Activated T-cell treated with anti-CD3 and anti-CD28 coated beads, Interleukin-2, amount 50 U/mL, for 48 hours (primary cell): ENCODE results near the gene SPECC1L.
A peak's percentile ranks its signal among the peaks of the same experiment; 100 is the strongest.

Experiments
- DNase-seq, 2 experiments: peaks; one replicate each; pipeline ENCODE4 v3.0.0-alpha.2; 2020

Gene SPECC1L

DNA sequence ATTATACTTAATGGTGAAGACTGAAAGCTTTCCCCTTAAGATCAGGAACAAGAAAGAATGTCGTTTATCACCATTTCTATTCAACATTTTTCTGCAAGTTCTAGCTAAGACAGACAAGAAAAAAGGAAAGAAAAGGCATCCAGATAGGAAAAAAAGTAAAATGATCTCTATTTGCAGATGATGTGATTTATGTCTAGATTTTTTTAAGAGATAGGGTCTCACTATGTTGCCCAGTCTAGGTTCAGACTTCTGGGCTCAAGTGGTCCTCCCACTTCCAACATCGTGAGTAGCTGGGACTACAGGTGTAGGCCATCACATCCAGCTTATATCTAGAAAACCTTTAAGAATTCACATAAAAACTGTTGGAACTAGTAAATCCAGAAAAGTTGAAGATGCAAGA is 105.4 kb downstream of the SPECC1L start:
- no peak for DNase-seq

DNA sequence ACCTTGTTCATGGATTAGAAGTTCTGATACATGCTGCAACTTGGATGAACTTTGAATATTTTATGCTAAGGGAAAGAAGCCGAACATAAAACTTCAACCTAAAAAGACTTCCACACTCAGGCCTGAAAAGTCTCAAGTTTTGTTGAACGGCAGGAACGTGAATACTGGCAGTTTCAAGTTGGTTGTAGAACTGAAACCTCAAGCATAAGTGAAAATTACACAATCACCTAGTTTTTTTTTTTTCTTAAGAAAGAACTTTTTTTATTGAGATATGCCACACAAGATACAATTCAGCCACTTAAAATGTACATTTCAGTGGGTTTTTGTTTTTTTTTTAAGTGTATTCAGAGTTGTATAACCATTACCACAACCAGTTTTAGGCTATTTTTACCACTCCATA is 106.0 kb downstream of the SPECC1L start:
- no peak for DNase-seq

DNA sequence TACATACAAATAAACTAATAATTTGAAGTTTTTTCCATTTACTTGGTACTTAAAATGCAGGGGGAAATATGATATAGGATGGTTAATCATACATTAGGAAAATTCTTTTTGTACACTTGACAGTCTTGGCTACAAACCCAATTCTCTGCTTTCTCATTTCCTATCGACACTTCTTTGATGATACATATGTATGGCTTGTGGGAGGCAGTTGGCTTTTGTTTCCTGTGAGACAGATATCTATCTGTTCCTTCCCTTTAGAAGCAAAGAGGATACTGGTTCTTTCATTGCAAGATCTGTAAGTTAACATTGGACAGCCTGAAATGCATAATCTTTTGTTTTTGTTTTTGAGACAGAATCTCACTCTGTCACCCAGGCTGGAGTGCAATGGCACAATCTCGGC is 108.9 kb downstream of the SPECC1L start:
- no peak for DNase-seq

DNA sequence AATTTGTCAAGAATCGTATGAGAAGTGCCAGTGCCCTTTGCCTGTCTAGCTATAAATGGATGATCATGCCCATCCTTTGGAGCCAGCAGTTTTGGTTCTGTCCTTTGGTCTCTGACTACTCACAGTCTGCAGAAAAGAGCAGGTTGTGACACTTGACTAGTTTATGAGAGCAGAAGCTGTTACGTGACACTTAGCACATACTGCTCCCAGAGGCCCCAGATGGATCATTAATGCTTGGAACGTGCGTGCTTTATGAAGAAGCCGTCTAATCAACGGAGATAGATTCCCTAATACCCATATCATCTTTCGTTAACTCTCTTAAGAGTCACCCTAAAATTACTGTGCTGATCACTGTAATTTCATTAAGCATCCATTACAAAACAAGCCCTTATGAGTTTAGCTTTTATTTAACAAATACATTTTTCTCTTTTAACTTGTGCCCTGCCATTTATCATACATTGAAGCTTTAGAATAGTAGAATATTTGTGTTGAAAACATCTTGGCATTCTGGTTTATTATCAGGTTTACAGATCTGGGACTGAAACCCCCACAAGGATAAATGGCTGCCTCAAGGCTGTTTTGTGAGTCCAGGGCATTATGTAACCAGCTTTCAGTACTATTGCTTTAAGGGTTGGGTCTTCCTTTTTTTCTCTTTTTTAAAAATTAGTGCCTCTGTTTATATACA is 109.7 kb downstream of the SPECC1L start:
- no peak for DNase-seq

DNA sequence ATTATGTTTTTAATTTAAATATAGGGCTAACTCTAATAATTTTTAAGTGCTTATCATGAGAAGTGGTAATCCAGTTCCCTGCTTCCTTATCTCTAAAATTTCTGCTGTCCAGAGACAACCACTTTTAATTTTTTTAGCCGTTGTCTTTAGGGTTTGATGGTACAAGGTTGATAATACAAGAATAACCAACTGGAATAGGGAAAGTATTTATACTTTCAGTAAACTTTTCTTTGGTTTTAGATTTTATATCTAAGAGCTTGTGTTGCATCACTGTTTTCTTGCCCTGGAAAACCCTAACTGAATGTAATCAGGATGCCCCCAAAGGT is 110.2 kb downstream of the SPECC1L start:
- no peak for DNase-seq

DNA sequence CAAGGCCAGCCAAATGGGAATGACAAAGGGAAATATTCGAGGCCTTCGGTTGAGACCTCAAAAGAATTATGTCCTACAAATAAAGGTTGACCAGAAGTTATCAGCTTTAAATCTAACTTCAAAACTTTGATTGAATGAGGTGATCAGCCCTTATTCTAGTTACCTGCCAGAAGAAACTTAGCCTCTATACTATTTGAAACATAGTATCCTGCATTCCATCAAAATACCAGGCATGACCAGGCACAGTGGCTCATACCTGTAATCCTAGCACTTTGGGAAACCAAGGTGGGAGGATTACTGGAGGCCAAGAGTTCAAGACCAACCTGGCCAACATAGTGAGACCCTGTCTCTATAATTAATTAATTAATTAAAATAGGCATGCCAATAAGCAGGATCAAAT is 112.4 kb downstream of the SPECC1L start:
- DNase-seq = no peak

DNA sequence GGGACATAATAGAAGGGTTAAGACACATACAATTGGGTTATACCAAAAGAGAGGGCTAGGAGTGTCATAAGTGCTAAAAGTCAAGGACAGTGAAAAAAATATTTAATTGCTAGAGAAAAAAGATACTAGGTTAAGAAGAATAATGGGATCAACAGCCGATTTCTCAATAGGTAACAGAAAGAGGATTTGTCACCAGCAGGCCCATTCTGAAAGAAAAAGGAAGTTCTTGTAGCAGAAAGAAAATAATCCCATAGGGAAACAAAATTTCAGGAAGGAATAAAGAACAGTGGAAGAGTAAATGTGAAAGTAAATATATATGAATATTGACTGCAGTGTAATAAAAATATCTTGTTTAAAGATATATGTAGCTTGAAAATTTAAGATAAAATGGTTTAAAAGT is 113.5 kb downstream of the SPECC1L start:
- no peak for DNase-seq

DNA sequence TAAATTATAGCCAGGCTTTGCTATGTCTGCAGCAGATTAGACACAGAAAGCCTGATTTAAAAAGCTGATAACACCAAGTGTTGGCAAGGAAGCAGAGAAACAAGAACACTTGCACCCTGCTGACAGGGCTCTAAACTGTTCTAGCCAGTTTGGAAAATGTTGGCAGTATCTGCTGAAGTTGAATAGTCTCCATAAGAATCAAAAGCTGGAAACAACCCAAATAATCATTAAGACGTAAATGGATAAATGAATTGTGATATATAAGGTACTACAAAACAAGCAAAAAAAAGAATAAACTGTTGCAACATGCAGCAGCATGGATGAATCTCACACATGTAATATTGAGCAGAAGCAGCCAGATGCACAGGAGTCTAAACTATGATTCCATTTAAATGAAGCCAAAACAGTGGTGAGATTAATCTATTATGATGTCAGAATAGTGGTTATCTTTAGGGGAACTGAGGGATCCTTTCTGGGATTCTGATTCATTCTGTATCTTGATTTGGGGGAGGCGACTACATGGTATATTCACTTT is 116.4 kb downstream of the SPECC1L start:
- DNase-seq = no peak

DNA sequence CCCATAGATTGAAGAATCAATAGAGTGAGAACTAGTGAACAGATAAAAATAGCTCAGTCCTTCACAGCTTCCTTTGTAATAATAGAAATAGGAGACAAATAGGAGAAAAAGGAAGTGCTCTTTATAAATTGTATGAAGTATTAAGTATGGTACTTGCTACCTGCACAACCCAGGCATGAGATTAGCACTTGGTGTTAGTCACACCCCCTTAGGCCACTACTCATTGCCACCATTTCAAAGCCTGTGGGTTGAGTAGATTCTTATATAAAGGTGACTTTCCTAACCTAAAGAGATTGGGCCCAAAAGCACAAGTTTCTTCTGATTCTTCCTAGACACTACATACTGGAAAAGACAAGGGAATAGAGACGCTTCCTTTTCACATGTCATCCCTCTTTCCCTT is 119.0 kb downstream of the SPECC1L start:
- no peak for DNase-seq

DNA sequence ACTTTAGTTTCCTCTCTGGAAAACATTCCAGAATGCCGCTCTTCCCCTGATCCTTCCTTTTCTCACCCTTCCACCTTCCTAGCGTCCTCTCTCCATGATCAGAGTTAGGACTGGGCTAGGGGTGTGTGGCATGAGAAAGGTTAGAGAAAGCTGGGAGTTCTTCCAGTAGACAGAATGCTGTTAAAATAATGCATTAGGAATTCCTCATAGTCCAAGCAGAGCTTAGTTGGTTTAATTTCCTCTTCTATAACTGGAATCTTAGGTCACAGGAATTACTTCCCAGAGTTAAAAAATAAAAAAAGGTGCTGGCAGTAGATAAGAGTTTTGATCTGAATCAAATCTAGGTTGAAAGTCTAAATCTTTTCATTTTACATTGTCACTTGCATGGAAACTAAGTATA is 119.5 kb downstream of the SPECC1L start:
- DNase-seq = no peak

DNA sequence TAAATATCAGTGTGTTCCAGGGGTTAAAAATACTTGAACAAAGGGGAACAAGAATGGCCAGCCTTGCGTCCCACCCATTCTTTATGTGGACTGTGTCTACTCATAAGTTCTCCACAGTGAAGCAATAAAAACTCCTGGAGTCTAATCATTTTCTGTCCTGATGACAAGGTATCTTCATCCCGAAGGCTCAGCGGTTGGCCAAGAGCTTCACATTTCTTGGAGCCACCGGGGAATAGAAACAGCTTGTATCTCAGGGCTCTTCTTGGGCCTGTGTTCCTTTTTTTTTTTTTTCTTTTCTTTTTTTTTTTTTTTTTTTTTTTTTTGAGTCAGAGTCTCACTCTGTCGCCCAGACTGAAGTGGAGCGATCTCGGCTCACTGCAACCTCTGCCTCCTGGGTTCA is 119.9 kb downstream of the SPECC1L start:
- DNase-seq = no peak

DNA sequence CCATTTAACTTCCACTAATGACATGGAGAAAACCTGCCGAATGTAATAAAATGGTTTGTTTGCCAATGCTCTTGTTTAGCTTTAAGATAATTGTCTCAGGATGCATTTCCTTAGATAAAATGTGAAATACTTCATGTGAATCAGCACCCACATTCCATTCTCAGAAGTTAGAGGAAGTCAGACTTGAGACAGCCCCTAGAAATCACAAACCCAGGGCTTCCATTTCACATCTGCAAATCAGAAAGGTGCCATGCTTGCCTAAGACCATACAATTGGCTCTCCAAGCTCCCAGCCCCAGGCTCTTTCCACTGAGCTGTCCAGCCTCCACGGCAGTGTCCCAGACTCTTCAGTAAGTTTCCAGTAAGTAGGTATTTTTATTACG is 121.2 kb downstream of the SPECC1L start:
- no peak for DNase-seq

DNA sequence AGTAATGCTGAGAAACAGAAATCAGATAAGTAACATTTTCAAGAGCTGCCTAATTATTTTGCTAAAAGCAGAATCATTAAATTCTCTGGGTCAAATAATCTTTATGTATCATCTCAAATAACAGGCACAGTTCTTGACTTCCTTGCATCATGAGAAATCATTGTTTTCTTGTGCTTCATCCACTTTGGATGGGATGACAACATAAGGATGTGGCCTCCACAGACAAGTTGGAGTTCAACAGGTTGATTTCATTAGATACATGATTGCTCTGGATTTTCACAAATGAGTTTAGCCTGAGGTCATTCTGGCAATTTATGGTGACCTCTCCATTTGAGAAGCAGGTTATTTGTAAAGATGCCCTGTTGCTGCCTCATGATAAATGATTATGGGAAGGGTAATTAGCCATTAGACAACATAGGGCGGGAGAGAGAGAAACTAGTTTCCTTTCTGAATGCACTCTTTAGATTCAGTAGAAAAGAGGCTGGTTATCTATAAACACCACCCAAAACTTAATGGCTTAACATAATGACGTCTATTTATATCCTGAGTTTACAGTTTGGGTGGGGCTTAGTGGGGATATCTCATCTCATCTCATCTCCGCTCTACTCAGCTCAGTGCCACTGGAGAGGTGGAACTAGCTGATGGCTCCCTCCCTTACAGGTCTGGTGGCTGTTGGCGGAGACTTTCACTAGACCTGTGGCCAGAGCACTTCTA is 121.7 kb downstream of the SPECC1L start:
- DNase-seq = no peak

DNA sequence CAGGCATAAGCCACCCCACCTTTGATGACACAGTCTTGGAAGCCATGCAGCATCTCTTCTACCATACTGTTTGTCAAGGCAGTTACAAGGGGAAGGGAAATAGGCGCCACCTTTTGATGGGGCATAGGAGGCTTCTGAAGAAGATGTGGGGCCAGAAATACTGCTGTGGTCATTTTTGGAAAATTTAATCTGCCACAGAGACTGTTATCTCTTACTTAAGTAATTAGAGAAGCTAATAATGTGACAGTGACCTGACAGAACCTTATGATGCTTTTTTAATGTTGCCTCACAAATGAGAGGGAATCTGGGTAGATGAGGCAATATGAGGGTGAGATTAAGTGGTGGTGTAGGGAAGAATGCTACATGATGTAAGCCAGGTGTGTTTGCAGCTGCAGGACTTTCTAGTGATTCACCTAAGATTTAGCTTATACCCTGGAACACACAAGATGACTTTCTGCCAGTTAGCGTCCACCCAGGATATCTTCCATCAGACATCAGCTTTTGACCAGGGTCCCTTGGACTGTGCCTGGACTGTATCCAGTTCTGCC is 122.5 kb downstream of the SPECC1L start:
- no peak for DNase-seq

DNA sequence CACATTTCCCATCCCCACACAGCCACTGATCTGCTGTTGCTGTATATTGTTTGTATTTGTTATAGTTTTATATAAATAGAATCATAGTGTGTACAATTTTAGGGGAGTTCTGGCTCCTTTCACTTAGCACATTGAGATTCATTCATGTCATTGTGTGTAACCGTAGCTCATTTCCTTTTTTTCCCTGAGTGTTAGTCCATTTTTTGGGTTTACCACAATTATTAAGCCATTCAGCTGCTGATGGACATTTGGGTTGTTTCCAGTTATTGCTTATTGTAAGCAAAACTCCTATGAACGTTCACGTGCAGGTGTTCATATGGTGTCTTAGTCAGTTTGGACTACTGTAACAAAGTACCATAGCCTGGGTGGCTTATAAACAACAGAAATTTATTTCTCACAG is 123.2 kb downstream of the SPECC1L start:
- no peak for DNase-seq

DNA sequence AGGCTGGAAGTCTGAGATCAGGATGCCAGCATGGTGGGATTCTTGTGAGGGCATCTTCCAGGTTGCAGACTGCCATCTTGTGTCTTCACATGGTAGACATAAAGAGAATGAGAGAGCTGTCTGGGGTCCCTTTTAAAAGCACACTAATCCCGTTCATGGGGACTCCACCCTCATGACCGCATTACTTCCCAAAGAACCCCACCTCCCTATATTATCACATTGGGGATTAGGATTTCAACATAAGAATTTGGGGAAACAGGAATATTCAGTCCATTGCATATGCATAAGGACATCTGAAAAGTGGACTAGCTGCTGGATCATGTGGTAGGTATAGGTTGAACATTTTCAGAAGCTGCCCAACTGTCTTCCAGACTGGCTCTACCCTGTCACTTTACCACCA is 123.6 kb downstream of the SPECC1L start:
- no peak for DNase-seq

DNA sequence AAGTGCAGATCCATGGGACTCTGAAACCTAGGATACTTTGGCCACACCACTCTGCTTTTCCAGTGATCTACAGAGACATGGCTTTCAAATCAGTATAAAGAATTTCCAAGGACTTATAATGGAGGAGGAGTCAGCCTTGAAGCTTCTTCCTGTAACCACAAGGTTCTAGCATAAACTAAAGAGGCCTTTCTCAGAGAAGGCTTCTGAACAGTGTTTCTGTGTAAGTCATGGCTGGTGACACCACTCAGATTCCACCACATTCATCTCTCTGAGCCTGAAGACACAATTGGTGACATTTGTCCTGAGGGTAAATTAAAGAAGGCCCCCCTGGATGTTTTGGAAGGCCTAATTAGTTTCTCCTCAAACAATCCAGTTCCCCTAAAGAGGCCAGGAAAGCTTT is 127.8 kb downstream of the SPECC1L start:
- DNase-seq = no peak

DNA sequence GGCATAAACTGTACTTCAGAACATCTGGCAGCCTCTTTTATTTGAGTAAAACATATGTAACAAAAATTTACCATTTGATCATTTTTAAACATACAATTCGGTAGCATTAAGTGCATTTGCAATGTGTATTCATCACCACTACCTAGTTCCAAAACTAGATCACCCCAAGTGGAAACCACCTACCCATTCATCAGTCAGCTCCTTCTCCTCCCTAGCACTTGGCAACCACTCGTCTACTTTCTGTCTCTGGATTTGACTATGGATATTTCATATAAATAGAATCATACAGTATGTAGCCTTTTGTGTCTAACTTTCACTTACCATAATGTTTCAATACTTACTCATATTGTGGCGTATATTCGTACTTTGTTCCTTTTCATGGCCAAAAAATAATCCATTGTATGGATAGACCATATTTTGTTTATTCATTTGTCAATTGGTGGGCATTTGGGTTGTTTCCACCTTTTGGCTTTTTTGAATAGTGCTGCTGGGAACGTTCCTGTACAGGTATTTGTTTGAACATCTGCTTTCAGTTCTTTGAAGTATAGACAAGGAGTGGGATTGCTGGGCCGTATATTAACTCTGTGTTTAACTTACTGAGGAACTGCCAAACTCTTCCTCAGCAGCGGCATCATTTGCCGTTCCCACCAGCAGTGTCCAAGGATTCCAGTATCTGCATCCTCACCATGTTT is 129.5 kb downstream of the SPECC1L start:
- peak in 1 of 2 experiments; percentile 14 for DNase-seq

DNA sequence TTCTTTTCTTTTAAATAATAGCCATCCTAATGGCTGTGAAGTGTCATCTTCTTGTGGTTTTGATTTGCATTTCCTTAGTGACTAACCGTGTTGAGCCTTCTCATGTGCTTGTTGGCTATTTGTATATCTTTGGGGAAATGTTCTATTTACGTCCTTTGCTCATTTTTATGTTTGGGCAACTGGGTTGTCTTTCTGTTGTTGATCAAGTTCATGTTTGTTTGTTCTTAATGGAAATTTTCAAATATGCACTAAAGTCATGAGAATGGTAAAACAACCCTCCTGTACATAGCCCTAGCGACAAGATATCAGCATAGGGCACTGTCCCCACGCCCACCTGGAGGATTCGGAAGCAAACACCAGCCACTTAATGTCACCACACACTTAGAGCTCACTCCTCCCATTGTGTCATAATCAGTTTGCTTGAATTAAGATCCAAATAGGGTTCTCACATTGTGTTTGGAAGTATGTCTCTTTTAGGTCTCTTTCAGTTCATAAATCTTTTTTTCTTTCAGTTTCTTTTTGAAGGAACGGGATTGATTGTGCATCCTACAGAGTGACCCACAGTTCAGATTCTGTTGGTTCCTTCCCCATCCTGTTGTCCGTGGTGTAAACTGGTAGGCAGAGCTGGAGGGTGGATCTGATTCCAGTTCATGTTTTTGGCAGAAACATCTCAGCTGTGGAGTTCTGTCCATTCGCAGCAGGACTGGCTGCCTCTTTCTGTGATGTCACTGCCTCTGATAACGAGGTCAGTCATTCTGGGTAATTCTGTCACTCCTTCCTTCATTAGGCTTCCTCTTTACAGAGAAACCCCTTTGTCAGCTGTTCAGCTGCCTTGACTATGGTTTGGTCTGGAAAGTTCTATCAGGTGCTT is 130.3 kb downstream of the SPECC1L start:
- DNase-seq = no peak

DNA sequence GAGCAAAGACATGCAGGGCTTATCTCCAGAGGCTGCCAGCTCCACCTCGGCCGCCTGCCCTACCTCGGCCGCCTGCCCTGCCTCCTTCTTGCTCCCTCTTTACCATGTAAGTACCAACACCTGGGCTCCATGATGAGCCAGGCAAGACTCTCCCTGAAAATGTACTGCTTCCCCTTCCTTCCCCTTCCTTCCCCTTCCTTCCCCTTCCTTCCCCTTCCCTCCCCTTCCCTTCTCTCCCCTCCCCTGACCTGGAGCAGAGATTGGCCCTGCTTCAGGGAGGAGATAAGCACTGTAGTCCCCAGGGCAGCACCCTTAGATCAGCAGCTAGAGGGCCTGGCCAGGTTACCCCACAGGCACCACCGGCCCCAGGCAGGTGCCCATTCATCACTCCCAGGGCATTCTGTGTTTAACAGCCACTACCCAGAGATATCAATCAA is 131.3 kb downstream of the SPECC1L start:
- DNase-seq = no peak

DNA sequence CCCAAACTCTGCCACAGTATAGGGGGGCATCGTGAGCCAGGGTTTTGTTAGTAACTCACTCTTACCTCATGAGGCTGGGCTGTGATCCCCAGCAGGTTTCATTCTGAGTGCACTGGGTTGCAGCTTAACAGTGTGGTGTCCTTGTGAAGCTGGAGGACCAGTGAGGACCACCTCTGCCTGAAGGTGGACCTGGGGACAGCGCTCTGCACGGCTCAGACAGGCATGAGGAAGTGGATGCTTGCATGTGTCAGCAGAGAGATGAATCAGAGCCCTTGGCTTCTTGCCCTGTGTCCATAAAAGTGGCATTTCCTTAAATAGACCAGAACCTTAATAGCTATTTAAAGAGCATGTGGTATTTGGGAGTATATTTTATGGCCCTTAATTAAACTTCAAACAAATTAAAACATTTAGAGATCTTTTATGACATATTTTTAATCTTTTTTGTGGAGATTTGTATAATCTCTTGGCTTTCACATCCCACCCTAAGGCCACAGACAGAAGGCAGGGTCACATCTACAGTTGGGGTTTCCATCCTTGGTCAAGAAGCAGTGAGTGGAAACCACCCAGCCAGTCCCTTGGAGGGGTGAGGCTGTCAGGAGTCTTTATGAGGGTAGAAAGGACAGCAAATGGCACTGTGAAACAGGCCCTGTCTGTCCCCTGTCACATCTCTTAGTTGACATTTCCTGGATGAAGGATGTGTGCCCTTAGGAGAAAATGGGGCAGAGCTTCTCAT is 132.0 kb downstream of the SPECC1L start:
- peak; percentile 33 to 37 for DNase-seq

DNA sequence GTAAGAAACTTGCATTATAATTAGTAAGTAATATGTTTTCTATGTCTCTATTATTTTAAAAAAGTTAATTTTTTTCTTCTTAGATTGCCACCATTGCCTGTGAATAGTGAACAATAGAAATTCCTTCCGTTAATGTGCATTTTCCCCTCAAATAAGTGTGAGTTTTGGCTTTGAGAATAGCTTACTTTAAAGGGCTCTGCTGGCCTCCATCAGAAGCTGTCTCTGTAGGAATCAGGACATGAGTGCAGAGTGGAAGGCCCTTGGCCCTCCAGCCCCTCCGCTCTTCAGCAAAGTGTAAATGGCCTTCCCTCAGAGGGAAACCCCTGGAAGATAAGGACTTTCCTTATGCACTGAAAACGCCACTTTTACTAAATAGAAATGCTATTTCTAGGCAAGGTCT is 132.7 kb downstream of the SPECC1L start:
- no peak for DNase-seq
